Measurements from ENCODE around the gene TMEM35B.

The TMEM35B gene

GRCh38 chr1:34977858-34978257, 7.3 kb downstream of the TMEM35B start:
- no peak overlapping the region for H3K27ac ChIP-seq (replicated peaks)
- no peak for TF ChIP-seq REST (IDR thresholded peaks at IDR 0.05; ENCODE audit: insufficient replicate concordance, low read depth)
- TF ChIP-seq, protein P1, sequence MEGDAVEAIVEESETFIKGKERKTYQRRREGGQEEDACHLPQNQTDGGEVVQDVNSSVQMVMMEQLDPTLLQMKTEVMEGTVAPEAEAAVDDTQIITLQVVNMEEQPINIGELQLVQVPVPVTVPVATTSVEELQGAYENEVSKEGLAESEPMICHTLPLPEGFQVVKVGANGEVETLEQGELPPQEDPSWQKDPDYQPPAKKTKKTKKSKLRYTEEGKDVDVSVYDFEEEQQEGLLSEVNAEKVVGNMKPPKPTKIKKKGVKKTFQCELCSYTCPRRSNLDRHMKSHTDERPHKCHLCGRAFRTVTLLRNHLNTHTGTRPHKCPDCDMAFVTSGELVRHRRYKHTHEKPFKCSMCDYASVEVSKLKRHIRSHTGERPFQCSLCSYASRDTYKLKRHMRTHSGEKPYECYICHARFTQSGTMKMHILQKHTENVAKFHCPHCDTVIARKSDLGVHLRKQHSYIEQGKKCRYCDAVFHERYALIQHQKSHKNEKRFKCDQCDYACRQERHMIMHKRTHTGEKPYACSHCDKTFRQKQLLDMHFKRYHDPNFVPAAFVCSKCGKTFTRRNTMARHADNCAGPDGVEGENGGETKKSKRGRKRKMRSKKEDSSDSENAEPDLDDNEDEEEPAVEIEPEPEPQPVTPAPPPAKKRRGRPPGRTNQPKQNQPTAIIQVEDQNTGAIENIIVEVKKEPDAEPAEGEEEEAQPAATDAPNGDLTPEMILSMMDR (IDR thresholded peaks at IDR 0.05; ENCODE audit: insufficient read depth, low read length), result no peak
- no peak for TF ChIP-seq POLR2AphosphoS5 (IDR thresholded peaks at IDR 0.05; ENCODE audit: low read depth)
- no peak for TF ChIP-seq GABPA (IDR thresholded peaks at IDR 0.05; ENCODE audit: low read depth)
- TF ChIP-seq SPI1 (IDR thresholded peaks at IDR 0.05; ENCODE audit: borderline replicate concordance, low read depth), result no peak
- no peak for DNase-seq (ENCODE audit: low read depth in 1 of 2, low spot score in 1 of 2)
- no peak overlapping the region for H3K4me3 ChIP-seq (replicated peaks; ENCODE audit: insufficient read depth, low read length)
- H3K27me3 ChIP-seq (ENCODE audit: insufficient read depth, poor library complexity, severe bottlenecking), result no peaks in the 10 kb centered on the region

DNA sequence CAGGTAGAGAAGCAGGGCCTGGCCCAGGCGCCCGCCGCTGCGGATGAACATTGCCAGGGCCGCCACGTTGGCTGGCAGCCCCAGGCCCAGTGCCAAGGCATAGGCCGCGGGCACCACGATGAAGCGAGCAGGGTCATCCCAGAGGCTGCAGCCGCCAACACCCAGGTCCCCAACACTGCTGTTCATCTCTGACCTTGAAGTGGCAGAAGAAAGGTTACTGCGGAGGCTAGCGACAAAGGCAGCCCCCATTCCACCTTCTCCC, 8.0 kb downstream of the TMEM35B start:
- no peak for TF ChIP-seq REST (IDR thresholded peaks at IDR 0.05; ENCODE audit: insufficient replicate concordance, low read depth)
- no peak overlapping the region for H3K27ac ChIP-seq (replicated peaks)
- DNase-seq (ENCODE audit: low read depth in 1 of 2, low spot score in 1 of 2), result no peak
- no peak overlapping the region for H3K4me3 ChIP-seq (replicated peaks; ENCODE audit: insufficient read depth, low read length)
- H3K27me3 ChIP-seq (ENCODE audit: insufficient read depth, poor library complexity, severe bottlenecking), result no peaks in the 10 kb centered on the region

GRCh38 chr1:34976384-34977209, 8.6 kb downstream of the TMEM35B start:
- DNase-seq (ENCODE audit: low read depth in 1 of 2, low spot score in 1 of 2), result no peak
- H3K27me3 ChIP-seq (ENCODE audit: insufficient read depth, poor library complexity, severe bottlenecking), result no peaks in the 10 kb centered on the region
- TF ChIP-seq SPI1 (IDR thresholded peaks at IDR 0.05; ENCODE audit: borderline replicate concordance, low read depth) (no peak), REST (IDR thresholded peaks at IDR 0.05; ENCODE audit: insufficient replicate concordance, low read depth) (no peak), POLR2AphosphoS5 (IDR thresholded peaks at IDR 0.05; ENCODE audit: low read depth) (no peak), GABPA (IDR thresholded peaks at IDR 0.05; ENCODE audit: low read depth) (no peak)
- TF ChIP-seq, protein P1 (IDR thresholded peaks at IDR 0.05; ENCODE audit: insufficient read depth, low read length), result no peak
- no peak overlapping the region for H3K27ac ChIP-seq (replicated peaks)
- H3K4me3 ChIP-seq (replicated peaks; ENCODE audit: insufficient read depth, low read length), result no peak overlapping the region

Measured in HL-60 (cell line).